Motor neuron (in vitro differentiated cells): ENCODE results near the gene TSPAN3. TPM values are rescaled to one million over a fixed set of nuclear protein-coding genes. Genes with fewer than 3 reads are reported as not detected.

ENCODE experiments used
- ATAC-seq, 8 experiments: fragments of 200-7000 bp; cut with Tn5 transposase; replicated peaks in 6 of 8; 2 replicates each; pipeline ENCODE4 v1.8.0; 2021; ENCODE audit warnings: mild to moderate bottlenecking in 8 of 8, moderate library complexity in 8 of 8
- H3K27ac ChIP-seq, 2 donors: fragments of 250-450 bp; sonication (Bioruptor Pico); 2 replicates each; pipeline ENCODE4 v1.9.0; 2021; ENCODE audit warnings: antibody characterized with exemption in 2 of 2, mild to moderate bottlenecking in 2 of 2, moderate library complexity in 1 of 2
- H3K4me1 ChIP-seq, 2 donors: fragments of 250-450 bp; sonication (Bioruptor Pico); replicated peaks in 1 of 2; 2 replicates each; pipeline ENCODE4 v1.6.1; 2021; ENCODE audit warnings: antibody characterized with exemption in 2 of 2, mild to moderate bottlenecking in 2 of 2, moderate library complexity in 1 of 2
- H3K4me3 ChIP-seq, 5 donors: fragments of 250-450 bp; sonication (Bioruptor Pico); 2 replicates each; pipeline ENCODE4 v1.9.0; 2021; ENCODE audit warnings: antibody characterized with exemption in 5 of 5, mild to moderate bottlenecking in 5 of 5, moderate library complexity in 4 of 5
- WGBS, 10 experiments: fragments of 450-650 bp; shearing (Covaris generic); methylation state at CpG; one replicate each; pipeline ENCODE4 v1.0.0; 2022; 5-methylcytosine and 5-hydroxymethylcytosine counted together
- in situ Hi-C, 9 experiments: fragments of 400-800 bp; cut with MboI; loops; one replicate each; pipeline ENCODE4 v1.15.0; 2021; ENCODE audit warnings: low sequenced_read_pairs in 9 of 9, low pct_unique_long_range_greater_than_20kb in 2 of 9; ENCODE audit not compliant: unreplicated experiment in 9 of 9
- total RNA-seq, 8 experiments: library from RNA; unstranded; fragments of 300-600 nt; gene quantifications; 2 replicates each; pipeline versions ENCODE4 v1.2.3 to v1.2.4, GENCODE V29; 2022

TSPAN3 gene
- total RNA-seq, 8 experiments from 2014 or later: 153 to 545 (median 224) TPM

- H3K4me1 ChIP-seq: peaks cover 7 to 8% of the 10 kb centered on the region in 2 donors
- no peak overlapping the region for H3K27ac ChIP-seq
- no peak overlapping the region for H3K4me3 ChIP-seq
- in situ Hi-C loops: no loop called here
- peak in 3 of 8 experiments; percentile 16 to 60 (median 27) for ATAC-seq
- WGBS, 10 experiments: 50 to 100% (median 80%) methylated on average over 1 to 2 of the region's 12 CpGs; no CpG with 5 or more reads in 4 of the 10 experiments
Measured at GRCh38 chr15:77019521-77020331, 51.2 kb downstream of the TSPAN3 start.

GRCh38 chr15:77018796-77019505 is 52.0 kb downstream of the TSPAN3 start:
- WGBS, 10 experiments: 75 to 100% (median 87%) methylated on average over 1 to 3 of the region's 11 CpGs; no CpG with 5 or more reads in 5 of the 10 experiments
- Histone ChIP-seq H3K27ac (no peak overlapping the region), H3K4me1 (peaks cover 7 to 8% of the 10 kb centered on the region in 2 donors), H3K4me3 (no peak overlapping the region)
- in situ Hi-C loops: no loop called here
- no peak for ATAC-seq

DNA sequence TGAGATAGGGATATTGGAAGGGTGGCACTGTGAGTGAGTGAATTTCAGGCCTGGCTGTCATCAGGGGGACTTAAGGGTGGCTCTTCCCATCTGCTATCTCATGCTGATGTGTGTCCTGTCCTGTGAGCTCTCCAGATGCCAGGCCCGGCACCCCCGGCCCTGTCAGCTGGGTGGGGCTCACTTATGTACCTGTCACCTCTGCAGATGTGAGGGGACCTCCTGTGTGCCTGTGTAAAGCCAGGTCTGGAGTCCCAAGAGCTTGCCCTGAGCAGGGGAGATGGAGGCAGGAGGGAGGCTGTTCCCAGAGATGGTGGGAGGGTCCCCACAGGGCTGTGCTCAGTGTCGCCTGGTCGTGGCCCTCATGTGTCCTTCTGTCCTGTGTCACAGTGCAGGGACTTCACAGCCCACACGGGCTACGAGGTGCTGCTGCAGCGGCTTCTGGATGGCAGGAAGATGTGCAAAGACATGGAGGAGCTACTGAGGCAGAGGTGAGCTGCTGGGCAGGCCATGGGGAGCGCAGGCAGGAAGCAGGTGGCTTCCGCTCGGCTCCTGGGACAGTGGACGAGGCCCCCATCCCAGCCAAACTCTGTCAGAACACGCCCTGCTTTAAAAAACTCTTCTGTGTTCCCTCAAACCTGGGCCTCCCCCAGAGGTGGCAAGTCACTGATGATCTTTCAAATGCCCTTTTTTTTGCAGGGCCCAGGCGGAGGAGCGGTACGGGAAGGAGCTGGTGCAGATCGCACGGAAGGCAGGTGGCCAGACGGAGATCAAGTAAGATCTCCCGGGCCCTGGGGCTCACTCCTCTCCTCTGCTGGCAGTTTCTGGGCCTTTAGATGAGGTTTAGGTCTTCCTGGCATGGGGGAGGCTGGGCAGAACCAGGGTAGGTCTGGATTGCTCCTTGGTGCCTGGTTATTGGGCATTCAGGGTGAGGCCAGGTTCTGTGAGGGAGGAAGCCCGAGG is 52.9 kb downstream of the TSPAN3 start:
- Histone ChIP-seq H3K4me1 (peaks cover 7 to 8% of the 10 kb centered on the region in 2 donors), H3K27ac (no peak overlapping the region), H3K4me3 (no peak overlapping the region)
- in situ Hi-C loops: no loop called here
- no peak for ATAC-seq
- 20 to 100% (median 86%) methylated on average over 1 to 8 of the region's 20 CpGs; no CpG with 5 or more reads in 3 of the 10 experiments for WGBS, 10 experiments

- Histone ChIP-seq H3K4me1 (peaks cover 7 to 8% of the 10 kb centered on the region in 2 donors), H3K27ac (no peak overlapping the region), H3K4me3 (no peak overlapping the region)
- 67 to 100% methylated on average over 1 to 3 of the region's 7 CpGs; no CpG with 5 or more reads in 8 of the 10 experiments for WGBS, 10 experiments
- ATAC-seq: no peak
- in situ Hi-C loops: no loop called here
Measured at GRCh38 chr15:77017091-77017660, 53.7 kb downstream of the TSPAN3 start.

- WGBS, 10 experiments: 75% methylated on average over 2 of the region's 3 CpGs; no CpG with 5 or more reads in 9 of the 10 experiments
- Histone ChIP-seq H3K4me1 (peaks cover 7 to 8% of the 10 kb centered on the region in 2 donors), H3K4me3 (no peak overlapping the region), H3K27ac (no peak overlapping the region)
- ATAC-seq: peak in 1 of 8 experiments; percentile 6
- in situ Hi-C loops: no loop called here
Measured at GRCh38 chr15:77016321-77016695, 54.6 kb downstream of the TSPAN3 start.

GRCh38 chr15:77015646-77016320 is 55.1 kb downstream of the TSPAN3 start:
- in situ Hi-C loops: no loop called here
- peak overlapping the region in 1 of 2 donors; percentile 40 for H3K27ac ChIP-seq
- peaks cover 7 to 8% of the 10 kb centered on the region in 2 donors for H3K4me1 ChIP-seq
- no peak overlapping the region for H3K4me3 ChIP-seq
- WGBS, 10 experiments: 100% methylated on average over 1 of the region's 21 CpGs; no CpG with 5 or more reads in 9 of the 10 experiments
- ATAC-seq: peak in 6 of 8 experiments; percentile 42 to 85 (median 68)

- in situ Hi-C loops: no loop called here
- no peak for ATAC-seq
- Histone ChIP-seq H3K27ac (no peak overlapping the region), H3K4me1 (peaks cover 7 to 8% of the 10 kb centered on the region in 2 donors), H3K4me3 (no peak overlapping the region)
- WGBS, 10 experiments: 70 to 100% (median 82%) methylated on average over 2 to 8 of the region's 23 CpGs; no CpG with 5 or more reads in 4 of the 10 experiments
Measured at GRCh38 chr15:77014132-77015081, 56.5 kb downstream of the TSPAN3 start.

DNA sequence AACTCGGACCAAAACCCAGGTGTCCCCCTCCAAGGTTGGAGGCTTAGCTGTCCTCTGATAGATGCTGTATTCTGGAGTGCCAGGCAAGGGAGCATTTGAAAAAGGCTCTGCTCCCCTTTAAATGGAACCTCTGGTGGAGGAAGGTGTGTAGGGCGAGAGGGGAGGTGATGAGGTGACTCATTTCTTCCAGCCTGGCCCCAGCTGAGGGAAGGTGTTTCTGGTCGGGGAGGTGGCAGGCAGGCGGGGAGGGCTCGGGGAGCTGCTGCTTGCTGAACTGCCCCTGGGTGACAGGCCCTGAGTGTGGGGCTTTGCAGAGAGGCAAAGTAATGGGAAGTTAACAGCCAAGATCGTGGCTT is 57.2 kb downstream of the TSPAN3 start:
- H3K4me1 ChIP-seq: peaks cover 7 to 8% of the 10 kb centered on the region in 2 donors
- ATAC-seq: no peak
- 20 to 100% (median 65%) methylated on average over 1 to 2 of the region's 6 CpGs; no CpG with 5 or more reads in 4 of the 10 experiments for WGBS, 10 experiments
- in situ Hi-C loops: no loop called here
- H3K4me3 ChIP-seq: no peak overlapping the region
- H3K27ac ChIP-seq: no peak overlapping the region

- 38 to 75% (median 62%) methylated on average over 1 to 2 of the region's 4 CpGs; no CpG with 5 or more reads in 7 of the 10 experiments for WGBS, 10 experiments
- peaks cover 7 to 8% of the 10 kb centered on the region in 2 donors for H3K4me1 ChIP-seq
- ATAC-seq: no peak
- H3K27ac ChIP-seq: no peak overlapping the region
- in situ Hi-C loops: no loop called here
- H3K4me3 ChIP-seq: no peak overlapping the region
Measured at GRCh38 chr15:77012868-77013267, 58.0 kb downstream of the TSPAN3 start.

DNA sequence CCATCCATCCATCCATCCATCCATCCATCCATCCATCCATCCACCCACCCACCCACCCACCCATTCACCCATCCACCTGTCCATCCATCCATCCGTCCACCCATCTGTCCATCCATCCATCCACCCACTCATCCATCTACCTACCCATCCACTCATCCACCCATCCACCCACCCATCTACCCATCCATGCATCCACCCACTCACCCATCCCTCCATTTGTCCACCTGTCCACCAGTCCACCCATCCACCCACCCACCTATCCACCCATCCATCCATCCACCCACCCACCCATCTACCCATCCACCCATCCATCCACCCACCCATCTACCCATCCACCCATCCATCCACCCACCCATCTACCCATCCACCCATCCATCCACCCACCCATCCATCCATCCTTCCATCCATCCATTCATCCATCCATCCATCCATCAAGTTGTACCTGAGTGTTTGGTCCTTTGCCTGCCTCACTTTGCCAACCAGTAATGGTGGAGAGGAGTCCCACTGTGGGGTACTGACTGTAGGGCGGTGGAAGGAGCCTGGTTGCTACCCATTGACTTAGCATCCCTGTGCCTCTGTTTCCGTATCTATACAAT is 58.7 kb downstream of the TSPAN3 start:
- H3K4me3 ChIP-seq: no peak overlapping the region
- in situ Hi-C loops: no loop called here
- no peak for ATAC-seq
- H3K4me1 ChIP-seq: peaks cover 7 to 8% of the 10 kb centered on the region in 2 donors
- H3K27ac ChIP-seq: no peak overlapping the region
- WGBS, 10 experiments: 86 to 100% (median 94%) methylated on average over 1 to 2 of the region's 3 CpGs; no CpG with 5 or more reads in 7 of the 10 experiments

DNA sequence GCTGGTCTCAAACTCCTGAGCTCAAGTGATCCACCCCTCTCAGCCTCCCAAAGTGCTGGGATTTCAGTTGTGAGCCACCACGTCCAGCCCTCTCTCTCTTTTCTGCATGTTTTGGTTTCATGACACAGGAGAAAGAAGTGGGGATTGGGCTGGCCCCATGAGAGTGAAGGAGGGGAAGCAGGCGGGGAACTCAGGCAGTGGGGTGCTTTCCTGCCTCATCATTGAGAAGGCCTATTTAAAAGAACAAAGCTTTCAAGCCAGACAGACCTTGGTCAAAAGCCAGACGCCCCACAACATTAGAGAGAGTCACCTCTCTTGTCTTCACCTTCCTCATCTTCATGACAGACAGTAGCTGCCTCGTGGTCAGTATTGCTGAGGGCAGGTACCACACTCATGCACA is 60.1 kb downstream of the TSPAN3 start:
- no peak for ATAC-seq
- in situ Hi-C loops: no loop called here
- 20 to 80% (median 50%) methylated on average over 1 to 4 of the region's 4 CpGs; no CpG with 5 or more reads in 5 of the 10 experiments for WGBS, 10 experiments
- peaks cover 2 to 3% of the 10 kb centered on the region in 2 donors for H3K4me1 ChIP-seq
- no peak overlapping the region for H3K27ac ChIP-seq
- H3K4me3 ChIP-seq: no peak overlapping the region
